ENCODE measurements around the gene CTNNBL1. TPM values are rescaled to one million over a fixed set of nuclear protein-coding genes. Genes with fewer than 3 reads are reported as not detected.
A peak's percentile ranks its signal among the peaks of the same experiment; 100 is the strongest.

Gene CTNNBL1
- total RNA-seq, 1 donor: 23.3 TPM

DNA sequence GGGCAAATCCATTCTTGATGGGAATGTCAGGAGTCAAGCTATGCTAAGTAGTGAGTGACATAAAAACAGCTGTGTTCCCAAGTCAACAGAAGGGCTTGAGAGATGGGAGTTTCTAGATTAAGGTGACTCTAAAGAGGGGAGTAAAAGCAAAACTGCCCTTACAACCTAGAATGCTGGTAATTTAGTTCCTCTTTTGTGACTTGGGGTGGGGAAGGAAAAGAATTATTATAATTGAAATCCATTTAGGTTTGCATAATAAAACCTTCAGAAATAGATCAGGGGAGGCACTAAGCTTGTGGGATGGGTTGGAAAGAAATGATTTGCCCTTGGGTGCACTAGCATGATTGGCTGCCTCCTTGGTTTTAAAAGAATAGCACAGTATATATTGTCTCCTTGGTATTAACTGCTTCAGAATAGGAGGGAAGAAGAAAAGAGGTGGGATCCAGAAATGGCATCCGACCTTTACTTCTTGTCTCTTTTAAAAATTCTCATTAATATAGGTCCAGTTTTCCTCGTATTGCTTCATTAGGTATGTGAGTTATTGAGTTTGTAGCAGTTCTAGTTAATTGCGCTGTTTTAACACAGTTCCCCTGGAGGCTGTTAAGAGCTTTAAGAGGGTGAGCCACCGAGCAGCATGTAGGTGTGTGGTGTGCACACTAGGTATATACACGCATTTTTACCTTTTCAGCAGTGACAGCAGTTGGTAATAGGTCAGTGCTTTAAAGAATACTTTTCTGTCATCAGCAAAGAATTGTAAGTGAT lies 113.8 kb downstream of the CTNNBL1 start:
- no peak for DNase-seq (ENCODE audit: low read depth)
- TF ChIP-seq, protein P1, sequence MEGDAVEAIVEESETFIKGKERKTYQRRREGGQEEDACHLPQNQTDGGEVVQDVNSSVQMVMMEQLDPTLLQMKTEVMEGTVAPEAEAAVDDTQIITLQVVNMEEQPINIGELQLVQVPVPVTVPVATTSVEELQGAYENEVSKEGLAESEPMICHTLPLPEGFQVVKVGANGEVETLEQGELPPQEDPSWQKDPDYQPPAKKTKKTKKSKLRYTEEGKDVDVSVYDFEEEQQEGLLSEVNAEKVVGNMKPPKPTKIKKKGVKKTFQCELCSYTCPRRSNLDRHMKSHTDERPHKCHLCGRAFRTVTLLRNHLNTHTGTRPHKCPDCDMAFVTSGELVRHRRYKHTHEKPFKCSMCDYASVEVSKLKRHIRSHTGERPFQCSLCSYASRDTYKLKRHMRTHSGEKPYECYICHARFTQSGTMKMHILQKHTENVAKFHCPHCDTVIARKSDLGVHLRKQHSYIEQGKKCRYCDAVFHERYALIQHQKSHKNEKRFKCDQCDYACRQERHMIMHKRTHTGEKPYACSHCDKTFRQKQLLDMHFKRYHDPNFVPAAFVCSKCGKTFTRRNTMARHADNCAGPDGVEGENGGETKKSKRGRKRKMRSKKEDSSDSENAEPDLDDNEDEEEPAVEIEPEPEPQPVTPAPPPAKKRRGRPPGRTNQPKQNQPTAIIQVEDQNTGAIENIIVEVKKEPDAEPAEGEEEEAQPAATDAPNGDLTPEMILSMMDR (IDR thresholded peaks at IDR 0.05; ENCODE audit: insufficient read depth, low read depth, low read length): no peak
- H3K4me3 ChIP-seq (ENCODE audit: low read depth, low read length): no peak overlapping the region

DNA sequence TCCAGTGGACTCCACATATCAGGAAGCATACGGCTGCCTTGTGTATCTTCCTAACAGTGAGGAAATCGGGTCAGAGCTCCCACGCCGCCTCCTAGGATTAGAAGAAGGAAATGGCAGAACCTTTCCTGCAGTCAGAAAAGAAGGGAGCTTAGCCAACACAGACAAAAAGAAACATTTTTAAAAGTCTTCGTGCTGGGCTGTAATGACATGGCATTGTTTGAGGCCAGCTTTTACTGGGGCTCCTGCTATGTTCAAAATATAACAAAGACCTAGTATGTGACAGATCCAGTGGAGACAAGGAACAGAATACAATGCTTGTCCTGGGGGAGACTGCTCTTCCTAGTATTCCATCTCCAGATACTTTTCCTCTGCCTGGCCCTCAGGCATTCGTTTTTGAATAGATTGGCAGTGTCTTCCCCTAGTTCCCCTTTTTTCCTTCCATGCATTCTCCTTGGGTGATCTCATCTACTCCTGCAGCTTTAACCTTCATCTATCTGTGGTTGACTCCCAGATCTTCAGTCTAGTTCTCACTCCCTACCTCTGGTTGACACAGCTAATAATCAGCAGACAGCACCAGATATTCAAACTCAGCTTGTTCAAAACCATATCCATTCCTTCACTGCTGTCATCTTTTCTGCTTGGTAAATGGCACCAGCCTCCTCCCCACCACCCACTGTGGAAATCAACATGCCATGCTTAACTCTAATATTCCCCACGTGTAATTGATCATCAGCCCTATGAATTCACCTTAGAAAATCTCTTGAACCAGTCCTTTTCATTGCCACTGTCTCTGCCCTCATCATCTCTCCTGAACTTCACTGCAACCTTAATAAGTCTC lies 114.6 kb downstream of the CTNNBL1 start:
- TF ChIP-seq, protein P1 (IDR thresholded peaks at IDR 0.05; ENCODE audit: insufficient read depth, low read depth, low read length): no peak
- H3K4me3 ChIP-seq (ENCODE audit: low read depth, low read length): no peak overlapping the region
- DNase-seq (ENCODE audit: low read depth): no peak

DNA sequence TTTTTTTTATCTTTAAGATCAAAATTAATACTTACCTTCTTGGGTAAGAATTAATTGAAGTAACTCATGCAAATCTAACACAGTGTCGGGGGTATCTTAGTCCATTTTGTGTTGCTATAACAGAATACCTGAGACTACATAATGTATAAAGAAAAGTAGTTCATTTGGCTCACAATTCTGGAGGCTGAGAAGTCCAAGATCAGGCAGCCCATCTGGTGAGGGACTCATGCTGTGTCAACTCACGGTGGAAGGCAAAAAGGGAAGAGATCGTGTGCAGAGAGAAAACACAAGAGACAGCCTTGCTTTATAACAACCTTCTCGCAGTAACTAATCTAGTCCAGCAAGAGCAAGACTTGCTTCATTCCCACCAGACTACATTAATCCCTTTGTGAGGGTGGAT lies 116.2 kb downstream of the CTNNBL1 start:
- DNase-seq (ENCODE audit: low read depth): no peak
- TF ChIP-seq, protein P1 (IDR thresholded peaks at IDR 0.05; ENCODE audit: insufficient read depth, low read depth, low read length): no peak
- H3K4me3 ChIP-seq (ENCODE audit: low read depth, low read length): no peak overlapping the region

DNA sequence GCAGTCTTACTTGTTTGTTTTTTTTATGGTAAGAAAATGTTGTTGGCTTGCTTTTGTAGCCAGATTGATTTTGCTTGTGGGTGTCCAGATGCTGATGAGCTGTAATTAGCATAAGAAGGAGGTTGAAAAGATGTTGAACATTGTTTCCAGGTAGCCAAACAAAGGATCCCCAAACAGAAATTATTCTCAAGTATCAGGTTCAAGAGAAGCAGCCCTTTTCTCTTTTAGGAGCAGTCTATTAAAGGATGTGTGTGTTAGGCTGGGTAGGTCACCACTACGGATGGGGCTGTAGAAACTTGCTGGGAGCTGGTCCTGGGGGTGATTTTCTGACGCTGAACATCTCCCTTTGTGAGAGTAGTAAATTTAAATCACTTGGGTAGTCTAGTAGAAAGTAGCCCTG lies 122.2 kb downstream of the CTNNBL1 start:
- no peak for DNase-seq (ENCODE audit: low read depth)
- H3K4me3 ChIP-seq (ENCODE audit: low read depth, low read length): no peak overlapping the region
- TF ChIP-seq, protein P1 (IDR thresholded peaks at IDR 0.05; ENCODE audit: insufficient read depth, low read depth, low read length): no peak

DNA sequence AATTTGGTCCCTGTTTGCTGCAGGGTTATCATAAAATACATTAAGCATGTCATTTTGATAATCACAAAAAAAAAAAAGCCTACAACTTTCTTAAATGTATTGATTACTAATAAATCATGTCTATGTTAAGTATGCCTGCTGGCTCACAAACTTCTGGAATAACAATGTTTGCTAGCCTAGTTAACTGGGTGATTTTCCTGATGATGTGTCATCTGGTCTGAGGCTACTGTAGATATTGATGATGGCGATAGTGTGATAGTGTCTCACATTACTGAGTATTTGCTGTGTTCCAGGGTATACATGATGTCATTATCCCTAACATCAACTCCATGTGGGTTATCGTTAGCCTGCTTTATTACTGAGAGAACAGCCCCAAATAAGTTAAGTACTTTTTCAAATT lies 122.9 kb downstream of the CTNNBL1 start:
- DNase-seq (ENCODE audit: low read depth): no peak
- no peak overlapping the region for H3K4me3 ChIP-seq (ENCODE audit: low read depth, low read length)

DNA sequence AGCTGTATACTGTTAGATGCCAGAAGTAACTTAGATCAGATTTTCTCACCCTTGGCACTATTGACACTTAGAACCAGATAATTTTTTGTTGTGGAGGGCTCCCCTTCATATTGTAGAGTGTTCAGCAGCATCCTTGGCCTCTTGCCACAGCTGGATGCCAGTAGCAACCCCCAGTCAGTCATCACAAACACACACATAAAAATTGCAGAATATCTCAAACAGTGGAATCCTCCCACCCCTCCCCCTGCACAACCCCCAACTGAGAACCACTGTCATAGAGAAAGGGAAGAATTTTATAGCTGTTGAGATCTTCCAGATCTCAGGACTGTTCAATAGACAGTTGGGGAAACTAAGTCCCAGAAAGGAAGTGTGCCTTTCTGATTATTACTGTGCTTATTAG lies 127.9 kb downstream of the CTNNBL1 start:
- H3K4me3 ChIP-seq (ENCODE audit: low read depth, low read length): no peak overlapping the region
- DNase-seq (ENCODE audit: low read depth): peak; percentile 17
- TF ChIP-seq, protein P1 (IDR thresholded peaks at IDR 0.05; ENCODE audit: insufficient read depth, low read depth, low read length): no peak

More for the DNA sequence above, 122.9 kb downstream of the CTNNBL1 start:
- TF ChIP-seq, protein P1 (IDR thresholded peaks at IDR 0.05; ENCODE audit: insufficient read depth, low read depth, low read length): no peak

Measured in fibroblast of villous mesenchyme (primary cell).